Bronchial epithelial cell (primary cell): ENCODE results near the gene AFG3L2. TPM values are rescaled to one million over a fixed set of nuclear protein-coding genes. Genes with fewer than 3 reads are reported as not detected.

ENCODE experiments used
- DNase-seq: peaks from one replicate; pipeline ENCODE4 v3.0.0-alpha.2; 2010; ENCODE audit warnings: low read depth
- FAIRE-seq: peaks from 2 replicates; lab custom pipeline; 2011; peaks lifted over from hg19 to GRCh38; lab: Jason Lieb, UNC
- H3K27me3 ChIP-seq: 2 replicates; pipeline ENCODE4 v1.5.1; 2011; ENCODE audit warnings: low read length; ENCODE audit not compliant: control insufficient read depth, insufficient read depth
- H3K36me3 ChIP-seq: 2 replicates; pipeline ENCODE4 v1.5.1; 2011; ENCODE audit warnings: low read length; ENCODE audit not compliant: control insufficient read depth, insufficient read depth
- H3K4me3 ChIP-seq: 2 replicates; pipeline ENCODE4 v1.5.1; 2011; ENCODE audit warnings: mild to moderate bottlenecking, low read depth, low read length, control low read depth
- CTCF ChIP-seq: IDR thresholded peaks from 2 replicates; pipeline ENCODE4 v1.5.1; 2011; ENCODE audit warnings: mild to moderate bottlenecking, moderate library complexity, low read length, control low read depth, inconsistent platforms; ENCODE audit not compliant: insufficient read depth, severe bottlenecking
- total RNA-seq: library from RNA; depleted of rRNA; stranded (reverse); fragments of >200 nt; gene quantifications from 2 replicates; pipeline ENCODE4 v1.2.1, GENCODE V29; 2014

Gene AFG3L2
- total RNA-seq, 1 donor from 2014 or later: 67.1 TPM

GRCh38 chr18:12373771-12374116 is 3.3 kb downstream of the AFG3L2 start:
- Histone ChIP-seq H3K4me3 (no peak overlapping the region), H3K27me3 (no peaks in the 10 kb centered on the region), H3K36me3 (peaks cover 5% of the 10 kb centered on the region)
- FAIRE-seq: no peak
- no peak for TF ChIP-seq CTCF
- no peak for DNase-seq

GRCh38 chr18:12373116-12373770 is 3.8 kb downstream of the AFG3L2 start:
- TF ChIP-seq CTCF: no peak
- no peak for FAIRE-seq
- H3K27me3 ChIP-seq: no peaks in the 10 kb centered on the region
- DNase-seq: no peak
- H3K36me3 ChIP-seq: peaks cover 5% of the 10 kb centered on the region
- no peak overlapping the region for H3K4me3 ChIP-seq

GRCh38 chr18:12372406-12372805 is 4.6 kb downstream of the AFG3L2 start:
- DNase-seq: no peak
- FAIRE-seq: no peak
- TF ChIP-seq CTCF: no peak
- Histone ChIP-seq H3K27me3 (no peaks in the 10 kb centered on the region), H3K36me3 (peaks cover 5% of the 10 kb centered on the region), H3K4me3 (no peak overlapping the region)

- TF ChIP-seq CTCF: no peak
- Histone ChIP-seq H3K36me3 (peaks cover 8% of the 10 kb centered on the region), H3K27me3 (no peaks in the 10 kb centered on the region), H3K4me3 (no peak overlapping the region)
- no peak for DNase-seq
- no peak for FAIRE-seq
Measured at GRCh38 chr18:12371590-12371989, 5.4 kb downstream of the AFG3L2 start.

- DNase-seq (no peak), FAIRE-seq (no peak)
- Histone ChIP-seq H3K36me3 (peaks cover 11% of the 10 kb centered on the region), H3K27me3 (no peaks in the 10 kb centered on the region), H3K4me3 (no peak overlapping the region)
- no peak for TF ChIP-seq CTCF
Measured at GRCh38 chr18:12369211-12369610, 7.8 kb downstream of the AFG3L2 start.

GRCh38 chr18:12366784-12367183 is 10.2 kb downstream of the AFG3L2 start:
- H3K4me3 ChIP-seq: no peak overlapping the region
- peaks cover 14% of the 10 kb centered on the region for H3K36me3 ChIP-seq
- TF ChIP-seq CTCF: no peak
- DNase-seq (no peak), FAIRE-seq (no peak)
- no peaks in the 10 kb centered on the region for H3K27me3 ChIP-seq
